Sigmoid colon (tissue), 7 donors: ENCODE measurements around the gene MCM9. TPM values are rescaled to one million over a fixed set of nuclear protein-coding genes. Genes with fewer than 3 reads are reported as not detected.

Experiments
- DNase-seq: peaks from one replicate; pipeline ENCODE4 v3.0.0-alpha.2; 2019
- H3K27ac ChIP-seq, 4 donors: fragments of 200-600 bp; sonication (generic); one replicate each; pipeline ENCODE4 v1.5.1; 2016 to 2019; ENCODE audit warnings: mild to moderate bottlenecking in 1 of 4
- H3K27me3 ChIP-seq, 3 donors: fragments of 200-600 bp; sonication (generic); one replicate each; pipeline ENCODE4 v1.5.1; 2019; ENCODE audit warnings: mild to moderate bottlenecking in 1 of 3
- H3K36me3 ChIP-seq, 4 donors: fragments of 200-600 bp; sonication (generic); one replicate each; pipeline ENCODE4 v1.5.1; 2016 to 2019
- H3K4me1 ChIP-seq, 4 donors: fragments of 200-600 bp; sonication (generic); one replicate each; pipeline ENCODE4 v1.5.1; 2017 to 2019
- H3K4me3 ChIP-seq, 4 donors: fragments of 200-600 bp; sonication (generic); one replicate each; pipeline ENCODE4 v1.5.1; 2017 to 2019; ENCODE audit warnings: mild to moderate bottlenecking in 2 of 4, moderate library complexity in 1 of 4
- H3K9me3 ChIP-seq, 4 donors: fragments of 200-600 bp in 3 of 4; sonication (generic) in 3 of 4; one replicate each; pipeline versions ENCODE4 v1.5.1 to v1.6.1; 2013 to 2019
- EP300 ChIP-seq, 4 donors: sonication (generic); formaldehyde crosslinking; IDR thresholded peaks; one replicate each; pipeline ENCODE4 v1.6.1; 2017; ENCODE audit warnings: antibody characterized with exemption in 4 of 4
- POLR2A ChIP-seq, 2 donors: fragments of 450-650 bp; IDR thresholded peaks; one replicate each; pipeline ENCODE4 v1.6.1; 2016; ENCODE audit warnings: antibody characterized with exemption in 2 of 2, mild to moderate bottlenecking in 2 of 2, moderate library complexity in 2 of 2
- POLR2AphosphoS5 ChIP-seq, 4 donors: sonication (generic); formaldehyde crosslinking; IDR thresholded peaks; one replicate each; pipeline ENCODE4 v1.6.1; 2017; ENCODE audit warnings: antibody characterized with exemption in 4 of 4
- WGBS, 2 donors: extraction: QIAGEN DNeasy Blood & Tissue Kit; methylation state at CpG; one replicate each; pipeline ENCODE4 v1.1.7; 2013; 5-methylcytosine and 5-hydroxymethylcytosine counted together
- intact Hi-C: fragments of 100-400 bp; cut with DNase I; formaldehyde crosslinking; loops from one replicate; pipeline ENCODE4 v1.15.1; 2023
- polyA plus RNA-seq, 3 donors: library from polyadenylated mRNA; stranded (reverse); fragments of 200-250 nt; gene quantifications; one replicate each; pipeline ENCODE4 v1.2.3, GENCODE V29; 2013
- total RNA-seq, 4 donors: library from RNA; depleted of rRNA; stranded (reverse); fragments of >200 nt; gene quantifications; one replicate each; pipeline ENCODE4 v1.1.0, GENCODE V29; 2016
- TF ChIP-seq, protein P1 (sequence below), 4 experiments: fragments of 450-650 bp in 3 of 4; fragments of 200-600 bp in 1 of 4; IDR thresholded peaks; one replicate each; pipeline ENCODE4 v1.5.1; 2016 to 2019; ENCODE audit warnings: antibody characterized with exemption in 4 of 4, mild to moderate bottlenecking in 3 of 4, moderate library complexity in 2 of 4
- donor health status: healthy with polysubstance abuse.
- donor health status: Bipolar disorder and iron deficiency.
- donor health status: healthy.

MCM9 gene
- total and polyA plus RNA-seq, 7 donors, result 1.8 to 16.1 (median 10.2) TPM

- Histone ChIP-seq H3K4me3 (no peak overlapping the region), H3K4me1 (peaks cover 0 to 8% (median 2%) of the 10 kb centered on the region in 4 donors), H3K9me3 (peaks cover 0 to under 1% (median 0%) of the 10 kb centered on the region in 4 donors), H3K27ac (no peak overlapping the region), H3K27me3 (no peaks in the 10 kb centered on the region), H3K36me3 (no peaks in the 10 kb centered on the region)
- intact Hi-C loops, result loop anchor here (10.0 kb wide), 1 partner anchor 135 kb away; the partner anchor contains the start of gene FAM184A
- 98% methylated on average over 1 of the region's 1 CpG for WGBS, 2 donors
- TF ChIP-seq POLR2A (IDR thresholded peaks at IDR 0.05), result no peak
- TF ChIP-seq POLR2AphosphoS5 (IDR thresholded peaks at IDR 0.05), result no peak
- TF ChIP-seq EP300 (IDR thresholded peaks at IDR 0.05), result no peak
- TF ChIP-seq, protein P1, sequence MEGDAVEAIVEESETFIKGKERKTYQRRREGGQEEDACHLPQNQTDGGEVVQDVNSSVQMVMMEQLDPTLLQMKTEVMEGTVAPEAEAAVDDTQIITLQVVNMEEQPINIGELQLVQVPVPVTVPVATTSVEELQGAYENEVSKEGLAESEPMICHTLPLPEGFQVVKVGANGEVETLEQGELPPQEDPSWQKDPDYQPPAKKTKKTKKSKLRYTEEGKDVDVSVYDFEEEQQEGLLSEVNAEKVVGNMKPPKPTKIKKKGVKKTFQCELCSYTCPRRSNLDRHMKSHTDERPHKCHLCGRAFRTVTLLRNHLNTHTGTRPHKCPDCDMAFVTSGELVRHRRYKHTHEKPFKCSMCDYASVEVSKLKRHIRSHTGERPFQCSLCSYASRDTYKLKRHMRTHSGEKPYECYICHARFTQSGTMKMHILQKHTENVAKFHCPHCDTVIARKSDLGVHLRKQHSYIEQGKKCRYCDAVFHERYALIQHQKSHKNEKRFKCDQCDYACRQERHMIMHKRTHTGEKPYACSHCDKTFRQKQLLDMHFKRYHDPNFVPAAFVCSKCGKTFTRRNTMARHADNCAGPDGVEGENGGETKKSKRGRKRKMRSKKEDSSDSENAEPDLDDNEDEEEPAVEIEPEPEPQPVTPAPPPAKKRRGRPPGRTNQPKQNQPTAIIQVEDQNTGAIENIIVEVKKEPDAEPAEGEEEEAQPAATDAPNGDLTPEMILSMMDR (IDR thresholded peaks at IDR 0.05), result no peak
- no peak for DNase-seq
These were observed 4.7 kb upstream of the MCM9 start for GRCh38 chr6:118939683-118940082.

DNA sequence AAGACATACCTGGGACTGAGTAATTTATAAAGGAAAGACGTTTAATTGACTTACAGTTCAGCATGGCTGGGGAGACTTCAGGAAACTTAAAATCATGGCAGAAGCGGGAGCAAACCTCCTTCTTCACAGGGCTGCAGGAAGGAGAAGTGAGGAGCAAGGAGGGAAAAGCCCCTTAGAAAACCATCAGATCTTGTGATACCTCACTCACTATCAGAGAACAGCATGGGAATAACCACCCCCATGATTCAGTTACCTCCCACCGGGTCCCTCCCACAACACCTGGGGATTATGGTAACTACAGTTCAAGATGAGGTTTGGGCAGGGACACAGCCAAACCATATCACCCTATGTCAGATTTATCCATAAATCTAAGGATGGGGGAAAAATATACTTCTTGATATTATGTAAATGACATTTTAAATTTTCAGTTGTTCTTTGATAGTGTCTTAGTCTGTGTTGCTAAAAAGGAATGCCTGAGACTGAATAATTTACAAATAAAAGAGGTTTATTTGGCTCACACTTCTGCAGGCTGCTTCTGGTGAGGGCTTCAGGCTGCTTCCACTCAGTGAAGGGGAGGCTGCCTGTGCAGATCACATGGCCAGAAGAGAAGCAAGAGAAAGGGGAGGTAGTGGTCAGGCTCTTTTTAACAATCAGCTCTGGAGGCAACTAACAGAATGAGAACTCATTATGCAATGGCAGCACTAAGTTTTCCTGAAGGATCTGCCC lies 1.2 kb upstream of the MCM9 start:
- TF ChIP-seq POLR2A (IDR thresholded peaks at IDR 0.05) (no peak), POLR2AphosphoS5 (IDR thresholded peaks at IDR 0.05) (no peak), EP300 (IDR thresholded peaks at IDR 0.05) (no peak)
- TF ChIP-seq, protein P1 (IDR thresholded peaks at IDR 0.05), result no peak
- 55 to 82% methylated on average over 3 of the region's 3 CpGs for WGBS, 2 donors
- intact Hi-C loops, result loop anchor here (1.0 to 10.0 kb wide), 2 partner anchors 41 to 139 kb away; partner anchors contain the start of gene FAM184A
- Histone ChIP-seq H3K27ac (peak overlapping the region in 1 of 4 donors; percentile 95), H3K36me3 (peaks cover 0 to 11% (median under 1%) of the 10 kb centered on the region in 4 donors), H3K9me3 (no peaks in the 10 kb centered on the region), H3K27me3 (no peaks in the 10 kb centered on the region), H3K4me3 (no peak overlapping the region), H3K4me1 (peaks cover 0 to 21% (median 8%) of the 10 kb centered on the region in 4 donors)
- no peak for DNase-seq

- H3K4me1 ChIP-seq, result peaks cover 0 to 21% (median 8%) of the 10 kb centered on the region in 4 donors
- no peaks in the 10 kb centered on the region for H3K27me3 ChIP-seq
- 17 to 40% methylated on average over 1 of the region's 1 CpG for WGBS, 2 donors
- intact Hi-C loops, result loop anchor here (1.0 to 10.0 kb wide), 2 partner anchors 40 to 140 kb away; partner anchors contain the start of gene FAM184A
- no peaks in the 10 kb centered on the region for H3K9me3 ChIP-seq
- peaks cover 0 to 19% (median 6%) of the 10 kb centered on the region in 4 donors for H3K36me3 ChIP-seq
- no peak for TF ChIP-seq POLR2A (IDR thresholded peaks at IDR 0.05)
- TF ChIP-seq, protein P1 (IDR thresholded peaks at IDR 0.05), result no peak
- peak overlapping the region; percentile 71 to 89 (median 78) for H3K4me3 ChIP-seq
- DNase-seq, result no peak
- H3K27ac ChIP-seq, result peak overlapping the region; percentile 93 to 97 (median 96)
These were observed 341 bp upstream of the MCM9 start for GRCh38 chr6:118935331-118935668.

DNA sequence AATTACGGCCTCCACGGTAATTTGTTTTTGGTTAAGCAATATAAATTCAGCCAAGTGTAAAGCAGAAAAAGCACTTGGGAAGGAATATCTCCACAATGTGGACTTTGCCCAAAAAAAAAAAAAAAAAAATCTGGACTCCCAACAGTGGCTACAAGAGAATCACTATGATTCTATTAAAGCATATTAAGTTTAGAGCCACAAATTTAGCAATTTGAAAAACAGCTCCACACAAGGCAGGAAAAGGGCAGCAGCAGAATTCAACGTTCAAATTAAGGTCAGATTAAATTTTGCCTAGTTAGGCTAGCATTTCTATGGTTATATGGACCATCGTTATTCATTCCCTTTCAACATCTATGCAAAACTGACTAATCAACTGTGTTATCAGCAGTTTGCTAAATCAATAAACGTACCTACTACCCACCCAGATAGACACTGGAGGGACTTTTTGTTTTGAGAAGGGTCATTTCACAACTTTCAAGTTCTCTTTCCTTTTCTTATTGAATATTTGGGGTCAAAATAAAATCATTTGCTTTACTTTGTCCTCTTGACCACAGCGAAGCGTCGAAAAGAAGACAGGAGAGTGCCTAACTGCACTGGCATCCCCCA lies 1.0 kb downstream of the MCM9 start:
- Histone ChIP-seq H3K4me3 (peak overlapping the region; percentile 71 to 89 (median 78)), H3K9me3 (no peaks in the 10 kb centered on the region), H3K27ac (peak overlapping the region; percentile 93 to 97 (median 96)), H3K36me3 (peaks cover 3 to 31% (median 10%) of the 10 kb centered on the region in 4 donors), H3K4me1 (peaks cover 0 to 21% (median 8%) of the 10 kb centered on the region in 4 donors), H3K27me3 (no peaks in the 10 kb centered on the region)
- intact Hi-C loops, result loop anchor here (10.0 kb wide), 1 partner anchor 141 kb away; the partner anchor contains the start of gene FAM184A
- DNase-seq, result no peak
- TF ChIP-seq EP300 (IDR thresholded peaks at IDR 0.05) (no peak), POLR2AphosphoS5 (IDR thresholded peaks at IDR 0.05) (no peak), POLR2A (IDR thresholded peaks at IDR 0.05) (no peak)
- TF ChIP-seq, protein P1 (IDR thresholded peaks at IDR 0.05), result no peak
- 5 to 22% methylated on average over 8 of the region's 8 CpGs for WGBS, 2 donors
